ENCODE data around the gene TFRC.

Gene TFRC

GRCh38 chr3:196050597-196050996, 31.3 kb downstream of the TFRC start:
- Histone ChIP-seq H3K4me3 (no peak overlapping the region), H3K36me3 (peaks cover 55 to 69% (median 57%) of the 10 kb centered on the region in 3 donors)
- DNase-seq: no peak

GRCh38 chr3:196049653-196050052, 32.2 kb downstream of the TFRC start:
- Histone ChIP-seq H3K27ac (no peak overlapping the region), H3K27me3 (no peaks in the 10 kb centered on the region), H3K4me3 (no peak overlapping the region), H3K9me3 (no peaks in the 10 kb centered on the region), H3K4me1 (no peaks in the 10 kb centered on the region), H3K36me3 (peaks cover 46 to 60% (median 48%) of the 10 kb centered on the region in 3 donors)
- no peak for DNase-seq
- TF ChIP-seq CTCF (IDR thresholded peaks at IDR 0.05): no peak
- intact Hi-C loops (cut with DNase I; ENCODE audit: low total_unique reads): no loop called here

More at GRCh38 chr3:196050597-196050996, 31.3 kb downstream of the TFRC start:
- intact Hi-C loops (cut with DNase I; ENCODE audit: low total_unique reads): no loop called here
- no peak for TF ChIP-seq CTCF (IDR thresholded peaks at IDR 0.05)
- Histone ChIP-seq H3K9me3 (no peaks in the 10 kb centered on the region), H3K27ac (no peak overlapping the region), H3K4me1 (no peaks in the 10 kb centered on the region), H3K27me3 (no peaks in the 10 kb centered on the region)

GRCh38 chr3:196048922-196049598, 32.8 kb downstream of the TFRC start:
- DNase-seq: no peak
- no peaks in the 10 kb centered on the region for H3K9me3 ChIP-seq
- no peak overlapping the region for H3K27ac ChIP-seq
- no peaks in the 10 kb centered on the region for H3K27me3 ChIP-seq
- peaks cover 40 to 54% (median 44%) of the 10 kb centered on the region in 3 donors for H3K36me3 ChIP-seq
- TF ChIP-seq CTCF (IDR thresholded peaks at IDR 0.05): no peak
- H3K4me3 ChIP-seq: no peak overlapping the region
- no peaks in the 10 kb centered on the region for H3K4me1 ChIP-seq
- intact Hi-C loops (cut with DNase I; ENCODE audit: low total_unique reads): no loop called here

GRCh38 chr3:196047391-196048030, 34.4 kb downstream of the TFRC start:
- Histone ChIP-seq H3K4me1 (no peaks in the 10 kb centered on the region), H3K9me3 (no peaks in the 10 kb centered on the region), H3K27ac (no peak overlapping the region), H3K36me3 (peaks cover 25 to 38% (median 29%) of the 10 kb centered on the region in 3 donors), H3K27me3 (no peaks in the 10 kb centered on the region), H3K4me3 (no peak overlapping the region)
- intact Hi-C loops (cut with DNase I; ENCODE audit: low total_unique reads): no loop called here
- no peak for TF ChIP-seq CTCF (IDR thresholded peaks at IDR 0.05)
- DNase-seq: no peak

GRCh38 chr3:196044513-196044912, 37.4 kb downstream of the TFRC start:
- intact Hi-C loops (cut with DNase I; ENCODE audit: low total_unique reads): no loop called here

More at GRCh38 chr3:196044513-196044912, 37.4 kb downstream of the TFRC start:
- peaks cover 0 to 10% (median 0%) of the 10 kb centered on the region in 3 donors for H3K9me3 ChIP-seq
- no peak overlapping the region for H3K4me3 ChIP-seq
- no peaks in the 10 kb centered on the region for H3K27me3 ChIP-seq
- H3K27ac ChIP-seq: no peak overlapping the region
- no peaks in the 10 kb centered on the region for H3K4me1 ChIP-seq
- H3K36me3 ChIP-seq: peaks cover 0 to 8% (median 2%) of the 10 kb centered on the region in 3 donors
- TF ChIP-seq CTCF (IDR thresholded peaks at IDR 0.05): no peak
- DNase-seq: no peak
